Tibial nerve (tissue), 4 donors: Measurements from ENCODE around the gene PLCG1. TPM values are rescaled to one million over a fixed set of nuclear protein-coding genes. Genes with fewer than 3 reads are reported as not detected.

Experiments used
- DNase-seq, 2 donors: peaks; one replicate each; pipeline ENCODE4 v3.0.0-alpha.2; 2019; ENCODE audit warnings: low spot score in 2 of 2
- H3K27ac ChIP-seq, 4 donors: fragments of 200-600 bp; sonication (generic) in 3 of 4; one replicate each; pipeline ENCODE4 v1.5.1; 2017 to 2019; ENCODE audit warnings: mild to moderate bottlenecking in 1 of 4
- H3K27me3 ChIP-seq, 2 donors: fragments of 200-600 bp; sonication (generic) in 1 of 2; one replicate each; pipeline versions ENCODE4 v1.5.1 to v1.6.0; 2017 to 2019
- H3K36me3 ChIP-seq, 3 donors: fragments of 200-600 bp; sonication (generic); one replicate each; pipeline ENCODE4 v1.5.1; 2018 to 2019
- H3K4me1 ChIP-seq, 4 donors: fragments of 200-600 bp; sonication (generic) in 3 of 4; one replicate each; pipeline ENCODE4 v1.5.1; 2017 to 2019
- H3K4me3 ChIP-seq, 4 donors: fragments of 200-600 bp; sonication (generic) in 3 of 4; one replicate each; pipeline ENCODE4 v1.5.1; 2017 to 2019; ENCODE audit warnings: mild to moderate bottlenecking in 1 of 4, moderate library complexity in 1 of 4
- H3K9me3 ChIP-seq, 4 donors: fragments of 200-600 bp; sonication (generic) in 3 of 4; one replicate each; pipeline ENCODE4 v1.5.1; 2017 to 2019
- EP300 ChIP-seq, 2 donors: sonication (generic); formaldehyde crosslinking; IDR thresholded peaks; one replicate each; pipeline ENCODE4 v1.6.1; 2017; ENCODE audit warnings: antibody characterized with exemption in 2 of 2, mild to moderate bottlenecking in 1 of 2
- POLR2A ChIP-seq, 2 donors: fragments of 450-650 bp; IDR thresholded peaks; one replicate each; pipeline ENCODE4 v1.6.1; 2017; ENCODE audit warnings: antibody characterized with exemption in 2 of 2, mild to moderate bottlenecking in 2 of 2, moderate library complexity in 2 of 2
- WGBS, 2 donors: methylation state at CpG; one replicate each; pipeline ENCODE4 v1.1.5; 2018; 5-methylcytosine and 5-hydroxymethylcytosine counted together
- total RNA-seq, 4 donors: library from RNA; depleted of rRNA; stranded (reverse); fragments of >200 nt; gene quantifications; one replicate each; pipeline ENCODE4 v1.1.0, GENCODE V29; 2016
- TF ChIP-seq, protein P1 (sequence below), 5 experiments: fragments of 200-600 bp in 3 of 5; fragments of 450-650 bp in 2 of 5; sonication (generic) in 3 of 5; IDR thresholded peaks; one replicate each; pipeline ENCODE4 v1.5.1; 2016 to 2019; ENCODE audit warnings: antibody characterized with exemption in 5 of 5, mild to moderate bottlenecking in 3 of 5, moderate library complexity in 2 of 5

Gene PLCG1
- total RNA-seq, result 100 to 1,000 TPM; 127 to 165 (median 144) TPM

DNA sequence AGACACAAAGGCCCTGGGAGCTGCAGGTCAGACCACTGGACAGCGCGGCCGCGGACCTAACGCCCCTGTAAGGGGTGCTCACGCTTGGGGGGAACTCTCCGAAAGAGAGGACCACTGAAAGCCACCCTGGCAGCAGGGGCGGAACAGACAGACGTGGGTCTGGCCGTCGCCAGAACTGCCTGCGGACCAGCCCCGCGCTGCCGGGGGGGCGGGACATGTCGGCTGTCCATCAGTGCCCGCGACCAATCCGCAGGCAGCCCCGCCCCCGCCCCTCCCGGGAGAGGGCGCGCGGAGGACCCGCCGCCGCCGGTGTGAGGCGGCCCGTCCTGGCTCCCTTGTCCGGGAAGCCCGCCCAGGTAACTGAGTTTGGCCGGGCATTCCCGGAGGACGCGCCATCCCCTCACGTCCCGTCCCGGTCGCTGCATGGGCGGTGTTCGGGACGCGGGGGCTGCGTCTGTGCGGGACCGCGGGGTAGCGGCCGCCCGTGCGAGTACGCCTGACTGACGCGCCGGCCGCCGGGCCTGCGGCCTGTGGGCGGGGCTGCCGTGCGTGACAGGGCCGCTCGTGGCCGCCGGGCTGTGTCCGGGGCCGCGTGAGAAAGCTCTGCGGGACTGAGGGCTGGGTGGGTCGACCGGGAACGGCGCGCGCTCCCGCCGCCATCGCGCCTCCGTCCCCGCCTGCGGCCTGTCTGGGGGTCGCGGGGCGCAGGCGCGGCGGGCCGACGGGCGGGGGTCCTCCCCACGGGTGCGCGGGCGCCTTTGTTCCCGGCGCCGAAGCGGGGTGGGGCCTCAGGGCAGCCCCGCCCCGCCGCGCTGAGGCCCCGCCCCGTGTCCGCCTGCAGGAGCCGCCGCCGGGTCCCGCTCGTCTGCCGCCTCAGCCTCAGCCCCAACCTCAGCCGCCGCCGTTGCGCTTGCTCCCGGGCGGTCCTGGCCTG lies at the start of gene PLCG1:
Gene PLCG1, plus strand, starts transcription at position 864 of the 934 bp plus-strand sequence. CDS start 99 bp downstream, outside the sequence.
- no peaks in the 10 kb centered on the region for H3K27me3 ChIP-seq
- no peaks in the 10 kb centered on the region for H3K36me3 ChIP-seq
- peaks cover 0 to 56% (median 31%) of the 10 kb centered on the region in 4 donors for H3K4me1 ChIP-seq
- H3K27ac ChIP-seq, result peak within 1 kb of the TSS; percentile 96 to 100 (median 96)
- WGBS, 2 donors, result 0% methylated on average over 20 to 32 of the region's 121 CpGs
- peak within 1 kb of the TSS; percentile 73 to 83 (median 80) for H3K4me3 ChIP-seq
- H3K9me3 ChIP-seq, result no peaks in the 10 kb centered on the region
- peak; percentile 87 for DNase-seq
- TF ChIP-seq POLR2A (IDR thresholded peaks at IDR 0.05) (peak; percentile 71 to 88), EP300 (IDR thresholded peaks at IDR 0.05) (peak in 1 of 2 donors; percentile 91)
- TF ChIP-seq, protein P1, sequence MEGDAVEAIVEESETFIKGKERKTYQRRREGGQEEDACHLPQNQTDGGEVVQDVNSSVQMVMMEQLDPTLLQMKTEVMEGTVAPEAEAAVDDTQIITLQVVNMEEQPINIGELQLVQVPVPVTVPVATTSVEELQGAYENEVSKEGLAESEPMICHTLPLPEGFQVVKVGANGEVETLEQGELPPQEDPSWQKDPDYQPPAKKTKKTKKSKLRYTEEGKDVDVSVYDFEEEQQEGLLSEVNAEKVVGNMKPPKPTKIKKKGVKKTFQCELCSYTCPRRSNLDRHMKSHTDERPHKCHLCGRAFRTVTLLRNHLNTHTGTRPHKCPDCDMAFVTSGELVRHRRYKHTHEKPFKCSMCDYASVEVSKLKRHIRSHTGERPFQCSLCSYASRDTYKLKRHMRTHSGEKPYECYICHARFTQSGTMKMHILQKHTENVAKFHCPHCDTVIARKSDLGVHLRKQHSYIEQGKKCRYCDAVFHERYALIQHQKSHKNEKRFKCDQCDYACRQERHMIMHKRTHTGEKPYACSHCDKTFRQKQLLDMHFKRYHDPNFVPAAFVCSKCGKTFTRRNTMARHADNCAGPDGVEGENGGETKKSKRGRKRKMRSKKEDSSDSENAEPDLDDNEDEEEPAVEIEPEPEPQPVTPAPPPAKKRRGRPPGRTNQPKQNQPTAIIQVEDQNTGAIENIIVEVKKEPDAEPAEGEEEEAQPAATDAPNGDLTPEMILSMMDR (IDR thresholded peaks at IDR 0.05), result peak in 2 of 5 experiments; percentile 14 to 24

DNA sequence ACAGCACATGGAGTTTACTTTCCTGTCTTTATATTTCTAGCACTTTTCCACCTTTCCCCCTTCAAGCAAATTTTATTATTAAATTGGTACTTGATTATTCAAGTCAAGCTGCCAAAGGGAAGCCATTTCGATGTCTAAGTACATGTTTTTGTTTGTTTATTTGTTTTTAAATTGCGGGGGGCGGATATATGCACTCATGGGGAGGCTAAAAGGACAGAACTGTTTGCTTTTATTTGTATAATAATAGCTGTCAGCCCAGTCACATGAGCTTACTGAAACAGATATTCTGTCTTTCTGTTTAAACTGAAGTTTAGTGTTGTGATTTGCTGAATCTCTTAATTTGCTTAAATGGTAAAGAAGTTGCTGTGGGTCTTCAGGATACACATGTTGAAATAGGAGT lies 49.6 kb upstream of the PLCG1 start:
- Histone ChIP-seq H3K27ac (no peak overlapping the region), H3K9me3 (no peaks in the 10 kb centered on the region), H3K4me3 (no peak overlapping the region), H3K36me3 (peaks cover 0 to 68% (median 0%) of the 10 kb centered on the region in 3 donors), H3K27me3 (no peaks in the 10 kb centered on the region), H3K4me1 (no peaks in the 10 kb centered on the region)
- no peak for TF ChIP-seq EP300 (IDR thresholded peaks at IDR 0.05)
- TF ChIP-seq, protein P1 (IDR thresholded peaks at IDR 0.05), result no peak
- no peak for TF ChIP-seq POLR2A (IDR thresholded peaks at IDR 0.05)
- DNase-seq, result no peak
- 85 to 88% methylated on average over 3 of the region's 3 CpGs for WGBS, 2 donors

DNA sequence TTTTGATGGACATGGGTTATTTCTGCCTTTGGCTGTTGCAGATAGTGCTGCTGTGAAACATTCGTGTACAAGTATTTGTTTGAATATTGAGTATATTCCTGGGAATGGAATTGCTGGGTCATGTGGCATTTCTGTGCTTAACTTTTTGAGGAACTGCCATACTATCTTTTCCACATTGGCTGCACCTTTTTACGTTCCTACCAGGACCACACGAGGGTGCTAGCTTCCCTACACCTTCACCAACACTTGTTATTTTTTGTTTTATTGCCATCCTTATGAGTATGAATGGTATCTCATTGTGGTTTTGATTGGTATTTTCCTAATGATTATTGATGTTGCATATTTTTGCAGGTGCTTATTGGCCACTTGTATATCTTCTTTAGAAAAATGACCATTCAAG lies 47.8 kb upstream of the PLCG1 start:
- no peak overlapping the region for H3K27ac ChIP-seq
- H3K9me3 ChIP-seq, result no peaks in the 10 kb centered on the region
- H3K27me3 ChIP-seq, result no peaks in the 10 kb centered on the region
- TF ChIP-seq POLR2A (IDR thresholded peaks at IDR 0.05), result no peak
- TF ChIP-seq, protein P1 (IDR thresholded peaks at IDR 0.05), result no peak
- TF ChIP-seq EP300 (IDR thresholded peaks at IDR 0.05), result no peak
- DNase-seq, result no peak
- whole genome bisulfite sequencing, 2 donors, result 86 to 94% methylated on average over 3 of the region's 3 CpGs
- H3K4me1 ChIP-seq, result no peaks in the 10 kb centered on the region
- H3K36me3 ChIP-seq, result peaks cover 0 to 62% (median 0%) of the 10 kb centered on the region in 3 donors
- H3K4me3 ChIP-seq, result no peak overlapping the region

DNA sequence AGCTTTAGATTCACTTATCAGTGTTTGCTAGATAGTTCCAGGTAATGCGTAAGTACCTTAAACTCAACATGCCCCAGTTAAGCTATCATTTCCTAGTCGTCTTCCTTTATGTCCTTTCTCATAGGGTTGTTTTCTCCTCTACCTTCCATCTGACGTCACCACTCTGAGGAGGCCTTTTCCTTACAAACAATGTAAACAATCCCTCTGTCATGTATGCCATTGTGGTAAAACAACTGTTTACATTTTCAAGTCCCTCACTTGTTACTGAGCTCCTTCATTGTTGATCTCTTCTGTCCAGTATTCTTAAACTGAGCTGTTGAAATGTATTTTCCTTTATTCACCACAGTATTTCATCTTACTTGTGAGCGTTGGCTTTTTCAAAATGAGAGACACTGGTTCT lies 45.4 kb upstream of the PLCG1 start:
- no peak for DNase-seq
- H3K4me1 ChIP-seq, result peaks cover 0 to 5% (median 0%) of the 10 kb centered on the region in 4 donors
- H3K4me3 ChIP-seq, result no peak overlapping the region
- peaks cover 0 to 60% (median 0%) of the 10 kb centered on the region in 3 donors for H3K36me3 ChIP-seq
- H3K27ac ChIP-seq, result no peak overlapping the region
- H3K9me3 ChIP-seq, result no peaks in the 10 kb centered on the region
- 73 to 75% methylated on average over 4 of the region's 4 CpGs for WGBS, 2 donors
- no peak for TF ChIP-seq POLR2A (IDR thresholded peaks at IDR 0.05)
- TF ChIP-seq, protein P1 (IDR thresholded peaks at IDR 0.05), result no peak
- TF ChIP-seq EP300 (IDR thresholded peaks at IDR 0.05), result no peak
- no peaks in the 10 kb centered on the region for H3K27me3 ChIP-seq
